Activated naive CD8-positive, alpha-beta T cell treated with anti-CD3 and anti-CD28 coated beads for 36 hours (primary cell): Measurements from ENCODE around the gene TRAFD1. TPM values are rescaled to one million over a fixed set of nuclear protein-coding genes. Genes with fewer than 3 reads are reported as not detected.

Source experiments
- DNase-seq: peaks from one replicate; pipeline ENCODE4 v3.0.0; 2021
- H3K27ac Mint-ChIP-seq: one replicate; pipeline ENCODE4 v1.8.0; 2022; ENCODE audit warnings: mild to moderate bottlenecking, moderate library complexity, mixed read lengths
- H3K27me3 Mint-ChIP-seq: one replicate; pipeline ENCODE4 v1.8.0; 2022; ENCODE audit warnings: mild to moderate bottlenecking, mixed read lengths
- H3K36me3 Mint-ChIP-seq: one replicate; pipeline ENCODE4 v1.8.0; 2021; ENCODE audit warnings: mild to moderate bottlenecking, mixed read lengths
- H3K4me1 Mint-ChIP-seq: one replicate; pipeline ENCODE4 v1.8.0; 2021; ENCODE audit warnings: mixed read lengths
- H3K4me3 Mint-ChIP-seq: one replicate; pipeline ENCODE4 v1.8.0; 2022; ENCODE audit warnings: mild to moderate bottlenecking, moderate library complexity, mixed read lengths
- H3K9me3 Mint-ChIP-seq: one replicate; pipeline ENCODE4 v1.8.0; 2022; ENCODE audit warnings: mixed read lengths
- total RNA-seq, 2 experiments: library from RNA; stranded (reverse); gene quantifications; one replicate each; pipeline ENCODE4 v1.2.3, GENCODE V29; 2021

The TRAFD1 gene
- total RNA-seq, 2 experiments from 2014 or later = 49.6 to 49.8 TPM

GRCh38 chr12:112172556-112173324 lies 47.4 kb downstream of the TRAFD1 start:
- Mint-ChIP-seq H3K27me3 (no peaks in the 10 kb centered on the region), H3K36me3 (peaks cover 9% of the 10 kb centered on the region), H3K9me3 (no peaks in the 10 kb centered on the region), H3K27ac (no peak overlapping the region), H3K4me1 (peaks cover 5% of the 10 kb centered on the region), H3K4me3 (no peak overlapping the region)
- DNase-seq = no peak

DNA sequence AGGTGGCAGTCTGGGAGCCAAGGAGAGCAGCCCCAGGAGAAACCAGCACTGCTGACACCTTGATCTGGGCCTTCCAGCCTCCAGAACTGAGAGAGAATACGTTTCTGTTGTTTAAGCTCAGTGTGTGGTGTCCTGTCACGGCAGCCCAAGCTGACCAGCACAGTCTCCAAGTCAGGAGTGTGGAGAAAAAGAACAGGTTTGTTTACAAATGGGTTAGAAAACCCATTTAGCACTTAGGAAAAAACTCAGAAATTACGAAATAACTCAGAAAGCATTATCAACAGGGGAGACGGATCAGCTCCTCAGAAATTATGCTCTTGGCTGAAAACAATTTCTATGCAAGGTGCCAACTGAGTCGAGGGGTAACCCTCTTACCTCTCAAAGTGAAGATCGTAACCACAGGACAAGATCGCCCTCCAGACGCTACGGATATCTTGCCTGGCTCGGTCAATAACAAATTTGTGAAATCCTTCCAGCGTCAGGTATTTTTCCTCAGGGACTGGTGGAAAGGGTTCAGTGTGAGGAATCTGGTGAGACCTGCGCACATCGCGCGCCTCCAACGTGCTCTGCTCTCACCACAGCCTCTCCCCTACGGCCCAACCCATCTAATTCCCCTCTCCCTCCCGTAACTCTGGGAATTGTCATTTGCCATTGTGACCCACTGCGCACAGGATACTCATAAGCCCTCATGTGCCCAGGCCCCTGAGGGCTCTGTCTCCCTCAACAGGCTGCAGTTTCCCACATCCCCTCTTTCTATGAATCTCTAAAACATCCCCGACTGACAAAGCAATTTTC lies 50.2 kb downstream of the TRAFD1 start:
- H3K36me3 Mint-ChIP-seq = peaks cover 7% of the 10 kb centered on the region
- H3K27me3 Mint-ChIP-seq = no peaks in the 10 kb centered on the region
- H3K4me3 Mint-ChIP-seq = no peak overlapping the region
- no peak for DNase-seq
- no peak overlapping the region for H3K27ac Mint-ChIP-seq
- no peaks in the 10 kb centered on the region for H3K9me3 Mint-ChIP-seq
- peaks cover 4% of the 10 kb centered on the region for H3K4me1 Mint-ChIP-seq

GRCh38 chr12:112176321-112177010 lies 51.1 kb downstream of the TRAFD1 start:
- DNase-seq = no peak
- peaks cover 9% of the 10 kb centered on the region for H3K36me3 Mint-ChIP-seq

DNA sequence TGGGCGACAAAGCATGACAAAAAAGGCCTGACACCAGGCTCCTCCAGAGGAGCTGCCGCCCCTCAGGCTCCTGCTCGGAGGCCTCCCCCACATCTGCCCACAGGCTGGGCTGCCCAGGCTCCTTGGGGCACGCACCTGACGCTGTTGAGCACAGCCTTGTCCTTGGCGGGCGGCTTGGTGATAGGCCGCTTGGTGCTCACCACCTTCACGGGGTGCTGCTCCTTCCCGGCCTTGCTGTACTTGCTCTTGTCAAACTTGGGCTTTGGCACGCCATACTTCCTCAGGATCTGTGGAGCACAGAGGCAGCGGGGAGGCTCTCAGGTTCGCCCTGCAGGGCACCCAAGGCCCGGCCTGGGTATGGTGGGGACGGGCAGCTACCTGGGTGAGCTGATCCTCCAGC lies 53.4 kb downstream of the TRAFD1 start:
- Mint-ChIP-seq H3K4me1 (peaks cover 18% of the 10 kb centered on the region), H3K36me3 (peaks cover 9% of the 10 kb centered on the region), H3K27ac (no peak overlapping the region), H3K4me3 (no peak overlapping the region), H3K27me3 (no peaks in the 10 kb centered on the region), H3K9me3 (no peaks in the 10 kb centered on the region)
- no peak for DNase-seq

More at GRCh38 chr12:112176321-112177010, 51.1 kb downstream of the TRAFD1 start:
- no peaks in the 10 kb centered on the region for H3K9me3 Mint-ChIP-seq
- H3K27me3 Mint-ChIP-seq = no peaks in the 10 kb centered on the region
- no peak overlapping the region for H3K4me3 Mint-ChIP-seq
- H3K4me1 Mint-ChIP-seq = peaks cover 4% of the 10 kb centered on the region
- peak overlapping the region; percentile 2 for H3K27ac Mint-ChIP-seq

GRCh38 chr12:112179341-112179740 lies 54.0 kb downstream of the TRAFD1 start:
- Mint-ChIP-seq H3K27me3 (no peaks in the 10 kb centered on the region), H3K36me3 (peaks cover 9% of the 10 kb centered on the region), H3K27ac (no peak overlapping the region), H3K9me3 (no peaks in the 10 kb centered on the region), H3K4me3 (no peak overlapping the region), H3K4me1 (peaks cover 20% of the 10 kb centered on the region)
- DNase-seq = no peak

GRCh38 chr12:112179916-112180315 lies 54.6 kb downstream of the TRAFD1 start:
- Mint-ChIP-seq H3K4me3 (no peak overlapping the region), H3K36me3 (peaks cover 11% of the 10 kb centered on the region), H3K9me3 (no peaks in the 10 kb centered on the region), H3K4me1 (peaks cover 20% of the 10 kb centered on the region), H3K27ac (no peak overlapping the region), H3K27me3 (no peaks in the 10 kb centered on the region)
- DNase-seq = no peak

- no peaks in the 10 kb centered on the region for H3K27me3 Mint-ChIP-seq
- peaks cover 11% of the 10 kb centered on the region for H3K36me3 Mint-ChIP-seq
- DNase-seq = no peak
- peaks cover 20% of the 10 kb centered on the region for H3K4me1 Mint-ChIP-seq
- peak overlapping the region; percentile 17 for H3K27ac Mint-ChIP-seq
- H3K9me3 Mint-ChIP-seq = no peaks in the 10 kb centered on the region
- no peak overlapping the region for H3K4me3 Mint-ChIP-seq
Observed at GRCh38 chr12:112180422-112180821, 55.1 kb downstream of the TRAFD1 start.

- Mint-ChIP-seq H3K36me3 (peaks cover 6% of the 10 kb centered on the region), H3K4me1 (peaks cover 20% of the 10 kb centered on the region), H3K27ac (no peak overlapping the region), H3K4me3 (no peak overlapping the region), H3K9me3 (no peaks in the 10 kb centered on the region), H3K27me3 (no peaks in the 10 kb centered on the region)
- peak; percentile 29 for DNase-seq
Observed at GRCh38 chr12:112182499-112182898, 57.1 kb downstream of the TRAFD1 start.

- Mint-ChIP-seq H3K27ac (peak overlapping the region; percentile 63), H3K9me3 (no peaks in the 10 kb centered on the region), H3K36me3 (peaks cover 6% of the 10 kb centered on the region), H3K4me1 (peaks cover 20% of the 10 kb centered on the region), H3K27me3 (no peaks in the 10 kb centered on the region), H3K4me3 (no peak overlapping the region)
- DNase-seq = peak; percentile 13
Observed at GRCh38 chr12:112183141-112184021, 58.0 kb downstream of the TRAFD1 start.

- DNase-seq = no peak
- Mint-ChIP-seq H3K27me3 (no peaks in the 10 kb centered on the region), H3K4me3 (no peak overlapping the region), H3K9me3 (no peaks in the 10 kb centered on the region), H3K27ac (no peak overlapping the region), H3K4me1 (peaks cover 20% of the 10 kb centered on the region), H3K36me3 (peaks cover 6% of the 10 kb centered on the region)
Observed at GRCh38 chr12:112184056-112184887, 58.9 kb downstream of the TRAFD1 start.

DNA sequence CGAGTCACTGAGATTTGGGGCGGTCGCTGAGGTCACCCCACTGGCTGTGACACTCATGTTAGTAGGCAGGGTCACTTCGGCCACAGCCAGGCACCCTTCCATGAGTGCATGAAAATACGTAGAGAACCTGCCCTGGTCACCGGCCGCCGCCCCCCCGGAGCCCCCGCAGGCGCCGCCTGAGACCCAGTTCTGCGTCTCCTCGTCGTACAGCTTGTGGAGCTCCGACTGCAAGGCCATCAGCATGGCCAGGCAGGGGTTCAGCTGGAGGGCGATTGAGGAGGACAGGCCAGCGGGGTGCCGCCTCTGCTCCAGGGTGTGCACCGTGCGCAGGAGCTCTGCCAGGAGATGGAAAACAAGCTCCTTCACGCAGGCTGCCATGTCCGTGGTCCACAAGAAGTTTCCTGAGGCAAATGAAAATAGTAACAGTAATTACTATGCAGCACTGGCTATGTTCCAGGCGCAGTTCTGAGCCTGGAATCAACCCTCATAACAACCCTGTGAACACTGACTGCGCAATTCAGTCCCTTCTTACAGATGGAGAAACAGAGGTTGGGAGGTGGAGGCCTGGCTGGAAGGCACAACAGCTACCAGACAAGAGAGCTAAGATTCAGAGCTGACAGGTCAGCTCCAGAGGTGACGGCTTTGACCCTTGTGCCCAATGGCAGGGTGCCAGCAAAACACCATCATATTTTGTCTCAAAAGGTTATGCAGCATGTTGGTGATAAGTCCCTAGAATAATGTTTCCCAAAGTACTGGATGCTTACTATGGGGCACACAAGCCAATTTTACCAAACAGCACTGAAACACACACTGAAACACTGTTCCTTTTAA lies 59.9 kb downstream of the TRAFD1 start:
- Mint-ChIP-seq H3K4me3 (no peak overlapping the region), H3K27ac (no peak overlapping the region), H3K27me3 (no peaks in the 10 kb centered on the region), H3K36me3 (peaks cover 8% of the 10 kb centered on the region), H3K9me3 (no peaks in the 10 kb centered on the region), H3K4me1 (peaks cover 19% of the 10 kb centered on the region)
- no peak for DNase-seq

DNA sequence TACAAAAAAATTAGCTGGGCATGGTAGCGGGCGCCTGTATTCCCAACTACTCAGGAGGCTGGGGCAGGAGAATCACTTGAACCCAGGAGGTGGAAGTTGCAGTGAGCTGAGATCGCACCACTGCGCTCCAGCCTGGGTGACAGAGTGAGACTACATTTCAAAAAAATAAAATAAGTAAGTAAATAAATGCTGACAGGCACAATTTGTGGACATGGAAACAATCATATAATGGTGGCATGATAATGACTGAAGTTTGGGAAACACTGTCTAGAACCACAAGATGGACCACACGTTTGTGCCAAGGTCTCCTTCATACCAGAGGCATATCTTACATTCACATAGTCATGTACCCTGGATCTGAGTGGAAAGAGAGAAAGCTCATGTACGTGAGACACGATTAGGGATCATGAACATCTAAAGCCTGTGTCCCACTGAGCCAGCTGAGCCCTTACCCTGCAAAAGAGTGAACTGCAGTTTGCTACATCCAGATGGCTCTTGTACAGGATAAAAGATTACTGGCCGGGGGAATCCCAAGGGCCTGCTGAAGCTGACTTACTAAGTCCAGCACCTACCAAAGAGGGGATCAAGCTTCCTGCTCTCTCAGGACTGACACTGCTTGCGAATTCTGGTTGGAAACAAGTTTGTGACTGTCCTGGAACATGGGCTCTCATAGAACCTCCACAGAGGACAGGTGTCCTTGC lies 62.9 kb downstream of the TRAFD1 start:
- Mint-ChIP-seq H3K36me3 (peaks cover 4% of the 10 kb centered on the region), H3K27ac (no peak overlapping the region)

More for the DNA sequence above, 62.9 kb downstream of the TRAFD1 start:
- no peak overlapping the region for H3K4me3 Mint-ChIP-seq
- DNase-seq = no peak
- no peaks in the 10 kb centered on the region for H3K27me3 Mint-ChIP-seq
- H3K9me3 Mint-ChIP-seq = no peaks in the 10 kb centered on the region
- peaks cover 8% of the 10 kb centered on the region for H3K4me1 Mint-ChIP-seq
